Neural cell (in vitro differentiated cells): ENCODE data around the gene XRRA1. TPM values are rescaled to one million over a fixed set of nuclear protein-coding genes. Genes with fewer than 3 reads are reported as not detected.

Source experiments
- H2AFZ ChIP-seq: fragments of 200-600, 300-800 bp; sonication (generic), shearing (Covaris generic); 2 replicates; pipeline ENCODE4 v1.6.0; 2014; ENCODE audit warnings: low read depth, mild to moderate bottlenecking, antibody characterized with exemption, low read length, moderate library complexity
- H3F3A ChIP-seq: fragments of 200-600 bp; shearing (Covaris generic); 2 replicates; pipeline ENCODE4 v1.6.1; 2016; ENCODE audit warnings: mild to moderate bottlenecking, moderate library complexity, mixed read lengths, antibody characterized with exemption, low read length; ENCODE audit not compliant: insufficient read depth, poor library complexity, severe bottlenecking
- H3K27ac ChIP-seq: fragments of 200-600, 300-800 bp; sonication (generic), shearing (Covaris generic); 2 replicates; pipeline ENCODE4 v1.5.1; 2014; ENCODE audit warnings: mild to moderate bottlenecking, low read length, moderate library complexity
- H3K27me3 ChIP-seq: fragments of 300-800, 200-600 bp; sonication (generic), shearing (Covaris generic); 2 replicates; pipeline ENCODE4 v1.6.0; 2014; ENCODE audit warnings: mild to moderate bottlenecking, low read depth, low read length, moderate library complexity; ENCODE audit not compliant: insufficient read depth
- H3K36me3 ChIP-seq: fragments of 300-800, 200-600 bp; sonication (generic), shearing (Covaris generic); 2 replicates; pipeline ENCODE4 v1.5.1; 2014; ENCODE audit warnings: mild to moderate bottlenecking, antibody characterized with exemption, low read length, moderate library complexity; ENCODE audit not compliant: insufficient read depth
- H3K4me2 ChIP-seq: fragments of 300-800, 200-600 bp; sonication (generic), shearing (Covaris generic); 2 replicates; pipeline ENCODE4 v1.6.0; 2014; ENCODE audit warnings: mild to moderate bottlenecking, low read length
- H3K4me3 ChIP-seq: fragments of 300-800, 200-600 bp; sonication (generic), shearing (Covaris generic); 2 replicates; pipeline ENCODE4 v1.5.1; 2014; ENCODE audit warnings: mild to moderate bottlenecking, low read length, moderate library complexity
- H3K79me2 ChIP-seq: fragments of 200-600 bp; shearing (Covaris generic); replicated peaks from 2 replicates; pipeline ENCODE4 v1.6.0; 2014; ENCODE audit warnings: mild to moderate bottlenecking, low read length, moderate library complexity; ENCODE audit not compliant: insufficient read depth
- H3K9ac ChIP-seq: fragments of 300-800, 200-600 bp; sonication (generic), shearing (Covaris generic); 2 replicates; pipeline ENCODE4 v1.6.1; 2016; ENCODE audit warnings: mild to moderate bottlenecking, low read length, mixed read lengths
- H3K9me2 ChIP-seq: fragments of 200-600 bp; shearing (Covaris generic); 2 replicates; pipeline ENCODE4 v1.6.1; 2016; ENCODE audit warnings: mild to moderate bottlenecking, low read length, mixed read lengths; ENCODE audit not compliant: insufficient read depth
- H3K9me3 ChIP-seq: fragments of 200-600, 300-800 bp; sonication (generic), shearing (Covaris generic); 2 replicates; pipeline ENCODE4 v1.6.1; 2016; ENCODE audit warnings: mild to moderate bottlenecking, mixed run types, low read length, moderate library complexity, mixed read lengths
- H4K20me1 ChIP-seq: fragments of 200-600 bp; shearing (Covaris generic); 2 replicates; pipeline ENCODE4 v1.6.1; 2016; ENCODE audit warnings: mild to moderate bottlenecking, mixed run types; ENCODE audit not compliant: insufficient read depth
- CTCF ChIP-seq: fragments of 450-650 bp; IDR thresholded peaks from 2 replicates; pipeline ENCODE4 v1.5.1; 2014; ENCODE audit warnings: antibody characterized with exemption, mild to moderate bottlenecking, moderate library complexity; ENCODE audit not compliant: poor library complexity, severe bottlenecking
- EP300 ChIP-seq: fragments of 450-650 bp; conservative IDR thresholded peaks from 2 replicates; pipeline ENCODE4 v1.6.1; 2014; ENCODE audit warnings: antibody characterized with exemption, mild to moderate bottlenecking, moderate library complexity; ENCODE audit not compliant: poor library complexity, severe bottlenecking
- EZH2 ChIP-seq: fragments of 200-600, 300-800 bp; shearing (Covaris generic), sonication (generic); IDR thresholded peaks from 2 replicates; pipeline ENCODE4 v1.6.1; 2014; ENCODE audit warnings: antibody characterized with exemption, low read length, borderline replicate concordance, mild to moderate bottlenecking; ENCODE audit not compliant: insufficient read depth, poor library complexity, severe bottlenecking
- MXI1 ChIP-seq: fragments of 450-650 bp; conservative IDR thresholded peaks from 2 replicates; pipeline ENCODE4 v1.6.1; 2014; ENCODE audit warnings: antibody characterized with exemption, mild to moderate bottlenecking; ENCODE audit not compliant: poor library complexity, severe bottlenecking
- POLR2AphosphoS5 ChIP-seq: IDR thresholded peaks from 2 replicates; pipeline ENCODE4 v1.6.1; 2012
- RAD21 ChIP-seq: fragments of 450-650 bp; conservative IDR thresholded peaks from 2 replicates; pipeline ENCODE4 v1.6.1; 2014; ENCODE audit warnings: antibody characterized with exemption, mild to moderate bottlenecking, moderate library complexity
- REST ChIP-seq: IDR thresholded peaks from 2 replicates; pipeline ENCODE4 v1.6.1; 2012; ENCODE audit warnings: borderline replicate concordance
- SMC3 ChIP-seq: fragments of 450-650 bp; conservative IDR thresholded peaks from 2 replicates; pipeline ENCODE4 v1.6.1; 2014; ENCODE audit warnings: antibody characterized with exemption, mild to moderate bottlenecking, moderate library complexity; ENCODE audit not compliant: poor library complexity
- TAF1 ChIP-seq: IDR thresholded peaks from 2 replicates; pipeline ENCODE4 v1.6.1; 2012; ENCODE audit warnings: low read depth
- polyA plus RNA-seq: library from polyadenylated mRNA; depleted of rRNA; stranded (reverse); fragments of >200 nt; gene quantifications from 2 replicates; pipeline ENCODE4 v1.2.3, GENCODE V29; 2014

The XRRA1 gene
- polyA plus RNA-seq, 1 donor from 2014 or later: 2.7 TPM

- H3K27me3 ChIP-seq: no peaks in the 10 kb centered on the region
- H3K9me3 ChIP-seq: no peaks in the 10 kb centered on the region
- H3K9me2 ChIP-seq: no peaks in the 10 kb centered on the region
- H4K20me1 ChIP-seq: no peaks in the 10 kb centered on the region
- no peak overlapping the region for H3K27ac ChIP-seq
- H3K4me3 ChIP-seq: no peak overlapping the region
- H3K9ac ChIP-seq: no peak overlapping the region
- H3K36me3 ChIP-seq: no peaks in the 10 kb centered on the region
- no peak overlapping the region for H2AFZ ChIP-seq
- TF ChIP-seq POLR2AphosphoS5 (no peak), RAD21 (no peak), SMC3 (no peak), CTCF (no peak), TAF1 (no peak)
- H3K79me2 ChIP-seq: no peaks in the 10 kb centered on the region
- H3K4me2 ChIP-seq: no peak overlapping the region
- no peaks in the 10 kb centered on the region for H3F3A ChIP-seq
These were observed 13.6 kb downstream of the XRRA1 start for GRCh38 chr11:74935285-74935684.

GRCh38 chr11:74933765-74934164 is 15.1 kb downstream of the XRRA1 start:
- no peaks in the 10 kb centered on the region for H3K9me3 ChIP-seq
- H3F3A ChIP-seq: no peaks in the 10 kb centered on the region
- no peak overlapping the region for H2AFZ ChIP-seq
- no peaks in the 10 kb centered on the region for H3K36me3 ChIP-seq
- no peak for TF ChIP-seq SMC3
- no peak for TF ChIP-seq TAF1
- TF ChIP-seq EZH2: no peak
- no peak for TF ChIP-seq RAD21
- TF ChIP-seq CTCF: no peak
- TF ChIP-seq MXI1: no peak
- no peak for TF ChIP-seq EP300
- no peak for TF ChIP-seq POLR2AphosphoS5
- no peak for TF ChIP-seq REST
- no peak overlapping the region for H3K9ac ChIP-seq
- H3K27ac ChIP-seq: no peak overlapping the region
- H3K9me2 ChIP-seq: no peaks in the 10 kb centered on the region
- H3K4me3 ChIP-seq: no peak overlapping the region
- no peak overlapping the region for H3K4me2 ChIP-seq
- H4K20me1 ChIP-seq: no peaks in the 10 kb centered on the region
- no peaks in the 10 kb centered on the region for H3K79me2 ChIP-seq
- H3K27me3 ChIP-seq: no peaks in the 10 kb centered on the region
